GM20000 (cell line): Measurements from ENCODE around the gene TBC1D7.
A peak's percentile ranks its signal among the peaks of the same experiment; 100 is the strongest.

Experiments used
- DNase-seq: peaks from one replicate; pipeline ENCODE4 v3.0.0; 2012; ENCODE audit warnings: low spot score
- TF ChIP-seq, protein P1 (sequence below): IDR thresholded peaks from 2 replicates; pipeline ENCODE4 v1.5.1; 2012; ENCODE audit warnings: mild to moderate bottlenecking, control low read depth; ENCODE audit errors: extremely low read depth, missing control alignments

Gene TBC1D7

DNA sequence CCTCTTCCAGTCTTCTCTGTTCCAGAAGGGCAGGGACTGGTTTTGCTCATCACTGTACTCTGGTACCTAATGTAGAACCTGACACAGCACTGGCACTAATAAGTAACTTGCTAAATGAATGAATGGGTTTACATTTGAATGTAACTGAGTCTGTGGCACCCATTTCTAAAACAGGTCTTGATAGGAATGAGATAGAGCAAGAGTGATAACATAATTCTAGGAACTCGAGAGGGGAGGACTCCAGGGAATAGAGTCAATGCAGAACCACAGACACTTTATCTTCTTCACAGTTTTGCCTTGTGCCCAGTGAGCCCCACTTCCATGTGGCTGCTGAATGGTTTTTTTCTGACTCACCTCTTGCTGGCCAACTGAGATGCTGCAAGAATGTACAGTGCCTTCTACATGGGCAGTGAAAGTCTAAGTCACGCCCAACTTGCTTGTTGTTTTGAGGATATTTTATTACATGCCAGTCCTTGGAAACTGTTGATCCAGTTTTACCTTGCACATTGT is 61.1 kb downstream of the TBC1D7 start:
- TF ChIP-seq, protein P1, sequence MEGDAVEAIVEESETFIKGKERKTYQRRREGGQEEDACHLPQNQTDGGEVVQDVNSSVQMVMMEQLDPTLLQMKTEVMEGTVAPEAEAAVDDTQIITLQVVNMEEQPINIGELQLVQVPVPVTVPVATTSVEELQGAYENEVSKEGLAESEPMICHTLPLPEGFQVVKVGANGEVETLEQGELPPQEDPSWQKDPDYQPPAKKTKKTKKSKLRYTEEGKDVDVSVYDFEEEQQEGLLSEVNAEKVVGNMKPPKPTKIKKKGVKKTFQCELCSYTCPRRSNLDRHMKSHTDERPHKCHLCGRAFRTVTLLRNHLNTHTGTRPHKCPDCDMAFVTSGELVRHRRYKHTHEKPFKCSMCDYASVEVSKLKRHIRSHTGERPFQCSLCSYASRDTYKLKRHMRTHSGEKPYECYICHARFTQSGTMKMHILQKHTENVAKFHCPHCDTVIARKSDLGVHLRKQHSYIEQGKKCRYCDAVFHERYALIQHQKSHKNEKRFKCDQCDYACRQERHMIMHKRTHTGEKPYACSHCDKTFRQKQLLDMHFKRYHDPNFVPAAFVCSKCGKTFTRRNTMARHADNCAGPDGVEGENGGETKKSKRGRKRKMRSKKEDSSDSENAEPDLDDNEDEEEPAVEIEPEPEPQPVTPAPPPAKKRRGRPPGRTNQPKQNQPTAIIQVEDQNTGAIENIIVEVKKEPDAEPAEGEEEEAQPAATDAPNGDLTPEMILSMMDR: no peak
- no peak for DNase-seq

DNA sequence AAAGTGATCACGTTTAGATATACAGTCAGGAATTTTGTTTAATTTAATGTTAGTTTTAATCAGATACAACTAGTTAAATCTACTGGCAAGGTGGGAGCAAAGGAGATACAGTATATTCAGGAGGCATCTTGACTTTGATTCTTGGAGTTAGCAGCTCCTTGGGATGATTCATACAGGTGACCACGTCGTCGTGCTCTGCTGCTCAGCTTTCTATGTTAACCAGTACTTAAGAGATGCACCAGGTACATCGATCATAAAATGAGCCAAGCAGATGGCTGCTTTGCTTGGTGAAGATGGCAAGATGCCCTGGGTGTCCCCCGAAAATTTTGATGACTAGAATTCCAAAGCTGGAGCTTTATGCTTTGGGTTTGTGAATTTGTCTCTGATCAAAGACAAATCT is 64.7 kb downstream of the TBC1D7 start:
- TF ChIP-seq, protein P1: no peak
- no peak for DNase-seq

DNA sequence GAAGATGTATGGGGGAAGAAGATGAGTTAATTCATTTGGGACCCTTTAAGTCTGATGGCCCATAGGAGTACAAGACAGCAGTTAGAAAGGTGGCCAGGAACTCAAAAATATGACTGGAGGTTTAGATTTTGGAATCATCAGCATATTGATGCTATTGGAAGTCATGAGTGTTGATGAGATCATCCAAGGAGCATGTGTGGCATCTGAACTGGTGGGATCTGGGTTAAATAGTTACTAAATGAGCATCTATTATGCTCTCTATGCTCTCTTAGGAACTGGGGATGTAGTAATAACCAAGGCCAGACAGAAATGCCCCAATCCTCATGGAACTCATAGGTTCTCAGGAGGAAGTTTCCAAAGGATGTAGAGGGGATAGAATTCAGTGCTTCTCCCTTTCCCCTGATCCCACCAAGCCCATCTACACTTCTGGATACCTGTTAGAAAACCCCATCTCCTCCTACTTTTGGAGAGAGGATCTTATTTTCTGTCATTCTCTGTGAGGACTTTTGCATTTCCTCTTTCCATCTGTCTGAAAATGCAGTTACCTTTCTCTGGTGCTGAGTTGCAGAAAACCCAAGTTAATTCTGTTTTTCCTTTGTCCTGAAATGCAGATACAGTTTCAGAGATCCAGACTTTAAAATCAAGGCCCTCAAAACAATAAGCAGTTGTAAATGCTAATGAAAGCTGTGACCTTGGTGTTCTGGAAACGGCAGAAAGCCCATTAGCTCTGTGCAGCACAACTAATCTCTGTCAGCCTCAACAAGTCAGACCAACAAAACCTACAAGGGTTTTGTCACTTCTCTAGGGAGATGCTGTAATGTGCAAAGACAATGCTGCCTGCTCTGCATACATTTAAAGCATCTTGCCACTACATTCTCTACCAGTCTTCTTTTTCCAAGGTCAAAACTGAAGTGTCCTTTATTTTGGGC is 65.8 kb downstream of the TBC1D7 start:
- TF ChIP-seq, protein P1: no peak
- no peak for DNase-seq

DNA sequence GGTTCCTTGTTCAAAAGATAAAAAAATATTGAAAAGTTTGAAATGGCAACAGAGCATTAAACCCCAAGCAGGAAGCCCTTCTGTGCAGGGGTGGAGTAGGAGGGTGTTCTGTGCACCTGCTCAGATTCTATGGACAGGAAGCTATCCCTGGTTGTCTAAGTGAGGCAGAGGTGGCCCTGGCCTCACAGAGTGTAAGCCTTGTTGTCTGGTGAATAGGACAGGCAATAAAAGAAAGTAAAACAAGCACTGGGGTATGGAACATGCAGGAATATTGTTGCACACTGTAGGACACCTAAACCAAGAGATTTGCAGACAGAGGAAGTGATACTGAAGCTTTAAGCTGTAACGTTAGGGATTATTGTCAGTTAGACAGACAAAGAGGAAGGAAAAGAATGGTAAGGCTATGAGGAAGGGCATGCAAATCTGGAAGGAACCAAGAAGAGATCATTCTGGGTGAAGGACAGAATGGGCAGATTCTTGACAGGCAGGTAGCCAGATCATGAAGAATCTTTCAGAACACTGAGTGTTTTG is 66.8 kb downstream of the TBC1D7 start:
- TF ChIP-seq, protein P1: no peak
- no peak for DNase-seq

DNA sequence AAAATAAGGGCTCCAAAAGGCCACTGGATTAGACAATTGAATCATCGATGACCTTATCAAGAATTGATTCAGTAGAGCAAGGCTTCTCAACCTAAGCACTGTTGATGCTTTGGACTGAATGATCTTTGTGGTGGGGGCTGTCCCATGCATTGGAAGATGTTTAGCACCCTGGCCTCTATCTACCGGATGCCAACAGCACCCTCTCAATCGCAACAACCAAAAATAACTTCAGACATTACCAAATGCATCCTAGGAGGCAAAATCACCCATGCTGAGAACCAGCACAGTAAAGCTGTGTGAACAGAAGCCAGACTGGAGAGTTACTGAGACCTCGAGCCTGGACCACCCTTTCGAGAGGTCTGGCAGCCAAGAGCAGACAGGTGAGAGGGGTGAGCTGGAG is 67.5 kb downstream of the TBC1D7 start:
- DNase-seq: no peak
- TF ChIP-seq, protein P1: no peak

DNA sequence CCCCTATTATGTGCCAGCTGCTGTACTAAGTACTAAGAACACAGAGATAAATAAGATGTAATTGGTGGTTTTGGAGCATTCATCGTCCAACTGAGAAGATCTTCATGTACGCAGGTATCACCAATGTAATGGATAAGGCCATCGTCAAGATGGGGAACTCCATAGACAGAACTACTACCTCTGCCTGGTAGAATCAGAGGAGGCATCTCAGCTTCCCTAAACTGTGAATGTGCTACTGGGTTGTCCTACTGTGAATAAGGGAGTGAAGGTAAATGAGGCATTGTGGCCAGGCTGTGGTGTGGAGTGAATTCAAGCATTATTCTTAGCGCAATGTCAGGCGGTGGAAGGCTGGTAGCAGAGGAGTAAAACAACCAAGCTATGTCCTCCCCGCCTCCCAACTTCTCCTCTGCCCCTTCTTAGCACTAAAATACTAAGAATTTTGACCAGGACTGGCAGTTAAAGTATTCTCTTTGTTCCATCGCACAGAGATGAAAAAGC is 68.2 kb downstream of the TBC1D7 start:
- no peak for DNase-seq
- TF ChIP-seq, protein P1: no peak

DNA sequence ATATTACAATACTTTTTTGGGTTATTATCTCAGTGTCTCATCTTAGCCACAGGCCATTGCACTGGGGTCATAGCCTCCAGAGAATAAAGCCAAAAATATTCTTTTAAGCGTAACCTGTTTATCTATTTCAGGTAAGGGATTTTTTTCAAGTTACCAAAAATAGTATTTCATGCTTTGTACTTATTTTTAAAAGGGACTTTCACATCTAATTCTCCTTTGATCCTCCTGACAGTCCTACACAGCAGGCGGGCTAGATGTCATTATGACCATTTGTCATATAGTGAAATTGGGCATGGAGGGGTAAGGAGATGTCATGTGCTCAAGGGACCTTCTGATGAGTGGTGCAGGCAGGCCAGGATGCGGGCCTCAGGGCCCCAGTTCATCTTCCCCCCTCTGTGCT is 68.9 kb downstream of the TBC1D7 start:
- TF ChIP-seq, protein P1: no peak
- DNase-seq: peak; percentile 62
